ENCODE results near the gene ADAMTS8. TPM values are rescaled to one million over a fixed set of nuclear protein-coding genes. Genes with fewer than 3 reads are reported as not detected.

The ADAMTS8 gene
- total RNA-seq, 1 experiment from 2014 or later, result 0.07 TPM

DNA sequence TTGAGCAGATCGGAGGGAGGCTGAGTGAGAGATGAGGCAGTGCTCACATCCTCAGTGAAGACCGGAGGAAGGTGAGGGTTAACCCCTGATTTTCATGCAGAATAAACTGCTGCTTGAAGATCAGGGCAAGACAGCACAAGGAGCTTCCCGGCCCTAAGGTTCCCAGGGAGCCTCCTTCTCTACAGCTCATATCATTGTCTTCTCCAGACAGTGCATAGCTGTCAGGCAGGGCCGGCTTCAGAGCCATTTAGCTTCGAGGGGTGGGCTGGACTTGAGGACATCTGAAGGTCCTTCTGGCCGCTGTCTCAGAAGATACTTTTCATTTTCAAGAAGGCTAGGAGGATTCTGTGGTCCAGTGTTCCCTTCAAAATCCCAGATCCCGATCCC is 7.2 kb downstream of the ADAMTS8 start:
- TF ChIP-seq, protein P1, sequence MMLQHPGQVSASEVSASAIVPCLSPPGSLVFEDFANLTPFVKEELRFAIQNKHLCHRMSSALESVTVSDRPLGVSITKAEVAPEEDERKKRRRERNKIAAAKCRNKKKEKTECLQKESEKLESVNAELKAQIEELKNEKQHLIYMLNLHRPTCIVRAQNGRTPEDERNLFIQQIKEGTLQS (IDR thresholded peaks at IDR 0.05), result no peak
- no peak for TF ChIP-seq SP1 (IDR thresholded peaks at IDR 0.05; ENCODE audit: low read depth)
- TF ChIP-seq CBX3 (IDR thresholded peaks at IDR 0.05; ENCODE audit: low read depth), result no peak
- no peak for TF ChIP-seq ZFX (IDR thresholded peaks at IDR 0.05)
- TF ChIP-seq EZH2 (IDR thresholded peaks at IDR 0.05), result no peak
- no peak for TF ChIP-seq SIN3A (IDR thresholded peaks at IDR 0.05; ENCODE audit: low read depth)
- TF ChIP-seq ZBTB33 (IDR thresholded peaks at IDR 0.05; ENCODE audit: extremely low read depth, insufficient replicate concordance, low read length), result no peak
- no peak for TF ChIP-seq ZNF274 (IDR thresholded peaks at IDR 0.05; ENCODE audit: low read depth, low read length)
- Histone ChIP-seq H2AFZ (ENCODE audit: low read depth, low read length, poor library complexity, severe bottlenecking) (no peak overlapping the region), H3K9me3 (ENCODE audit: control insufficient read depth in 1 of 2, insufficient read depth in 1 of 2, low read depth in 1 of 2, low read length in 2 of 2) (no peaks in the 10 kb centered on the region), H4K20me1 (ENCODE audit: insufficient read depth) (no peaks in the 10 kb centered on the region), H3K4me2 (ENCODE audit: low read length) (no peak overlapping the region), H3K27me3 (ENCODE audit: insufficient read depth, low read length) (peaks cover 34% of the 10 kb centered on the region; the same call in 1 of the 2 replicates), H3K79me2 (ENCODE audit: insufficient read depth, low read length) (no peaks in the 10 kb centered on the region), H3K36me3 (ENCODE audit: control insufficient read depth in 1 of 2, insufficient read depth in 2 of 2, low read length in 2 of 2) (no peaks in the 10 kb centered on the region), H3K9me2 (ENCODE audit: insufficient read depth) (no peaks in the 10 kb centered on the region), H3K9ac (ENCODE audit: low read length) (no peak overlapping the region), H3K4me1 (ENCODE audit: control insufficient read depth in 1 of 2, insufficient read depth in 2 of 2, low read length in 2 of 2) (no peaks in the 10 kb centered on the region), H3K4me3 (replicated peaks in 1 of 2; ENCODE audit: low read depth in 1 of 2, low read length in 2 of 2) (no peak overlapping the region), H3K27ac (ENCODE audit: low read depth, low read length) (no peak overlapping the region)
- no peak for DNase-seq (ENCODE audit: low read depth, low spot score)
- ChIA-PET RAD21 (ENCODE audit: low non-redundant PET in 1 of 2, low total read pairs in 2 of 2, uncharacterized antibody in 2 of 2, unreplicated experiment in 2 of 2) (no interaction called here), CTCF (no interaction called here), POLR2A (no interaction called here)
- intact Hi-C loops (cut with micrococcal nuclease), result no loop called here
- no TSS peak for BruUV-seq (replicated peaks)
- no peak for ATAC-seq

Measured in HCT116 (cell line).